ENCODE data around the gene SGTA. TPM values are rescaled to one million over a fixed set of nuclear protein-coding genes. Genes with fewer than 3 reads are reported as not detected.
"Not testable (repeated sequence)": the region's sequence is repeated elsewhere in the genome, so short reads cannot be mapped to it uniquely, and the experiment has no call there.

The SGTA gene
- total RNA-seq, 2 donors from 2014 or later, result 72.4 to 87.9 TPM

DNA sequence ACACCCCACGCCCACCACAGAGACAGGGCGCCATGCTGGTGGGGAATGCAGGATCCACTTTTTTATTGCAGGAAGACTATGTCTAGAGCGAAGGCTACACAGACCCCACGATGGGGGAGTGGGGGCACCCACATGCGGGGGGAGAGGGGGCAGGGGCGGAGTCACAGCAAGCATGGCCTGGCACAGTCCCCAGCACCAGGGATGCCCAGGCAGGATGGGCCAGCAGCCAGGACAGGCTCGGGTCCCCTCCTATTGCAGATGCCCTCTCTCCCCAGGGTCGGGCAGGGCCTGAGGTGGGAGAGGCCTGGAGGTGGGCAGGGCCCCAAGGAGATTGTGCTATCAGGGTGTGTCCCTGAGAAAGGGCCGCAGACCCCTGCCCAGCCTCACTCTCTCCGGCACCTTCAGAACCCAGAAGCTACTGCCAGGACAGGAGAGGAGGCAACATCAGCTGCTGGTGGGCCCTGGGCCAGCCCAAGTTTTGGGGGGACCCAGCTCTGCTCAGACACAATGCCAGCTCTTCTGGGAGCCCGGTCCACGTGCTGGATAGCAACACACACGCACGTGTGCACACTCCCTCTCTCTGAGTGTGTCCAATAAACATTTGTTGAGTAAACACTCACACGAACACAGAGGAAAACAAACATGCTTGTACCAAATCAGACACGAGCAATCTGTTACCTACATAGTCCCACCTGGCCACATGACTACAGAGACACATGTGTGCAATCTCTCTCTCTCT is 68.4 kb downstream of the SGTA start:
- no peak for DNase-seq (ENCODE audit: low spot score)
- Histone ChIP-seq H3K4me3 (no peak overlapping the region), H3K9me3 (no peaks in the 10 kb centered on the region), H3K27ac (no peak overlapping the region), H3K36me3 (no peaks in the 10 kb centered on the region), H3K4me1 (replicated peaks) (no peaks in the 10 kb centered on the region), H3K27me3 (replicated peaks; ENCODE audit: insufficient read depth) (no peaks in the 10 kb centered on the region)
- TF ChIP-seq, protein P1, sequence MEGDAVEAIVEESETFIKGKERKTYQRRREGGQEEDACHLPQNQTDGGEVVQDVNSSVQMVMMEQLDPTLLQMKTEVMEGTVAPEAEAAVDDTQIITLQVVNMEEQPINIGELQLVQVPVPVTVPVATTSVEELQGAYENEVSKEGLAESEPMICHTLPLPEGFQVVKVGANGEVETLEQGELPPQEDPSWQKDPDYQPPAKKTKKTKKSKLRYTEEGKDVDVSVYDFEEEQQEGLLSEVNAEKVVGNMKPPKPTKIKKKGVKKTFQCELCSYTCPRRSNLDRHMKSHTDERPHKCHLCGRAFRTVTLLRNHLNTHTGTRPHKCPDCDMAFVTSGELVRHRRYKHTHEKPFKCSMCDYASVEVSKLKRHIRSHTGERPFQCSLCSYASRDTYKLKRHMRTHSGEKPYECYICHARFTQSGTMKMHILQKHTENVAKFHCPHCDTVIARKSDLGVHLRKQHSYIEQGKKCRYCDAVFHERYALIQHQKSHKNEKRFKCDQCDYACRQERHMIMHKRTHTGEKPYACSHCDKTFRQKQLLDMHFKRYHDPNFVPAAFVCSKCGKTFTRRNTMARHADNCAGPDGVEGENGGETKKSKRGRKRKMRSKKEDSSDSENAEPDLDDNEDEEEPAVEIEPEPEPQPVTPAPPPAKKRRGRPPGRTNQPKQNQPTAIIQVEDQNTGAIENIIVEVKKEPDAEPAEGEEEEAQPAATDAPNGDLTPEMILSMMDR (IDR thresholded peaks at IDR 0.05), result no peak
- no peak for TF ChIP-seq POLR2A (IDR thresholded peaks at IDR 0.05)
- intact Hi-C loops (cut with DNase I), result no loop called here
- WGBS, result 79% methylated on average over 10 of the region's 16 CpGs

DNA sequence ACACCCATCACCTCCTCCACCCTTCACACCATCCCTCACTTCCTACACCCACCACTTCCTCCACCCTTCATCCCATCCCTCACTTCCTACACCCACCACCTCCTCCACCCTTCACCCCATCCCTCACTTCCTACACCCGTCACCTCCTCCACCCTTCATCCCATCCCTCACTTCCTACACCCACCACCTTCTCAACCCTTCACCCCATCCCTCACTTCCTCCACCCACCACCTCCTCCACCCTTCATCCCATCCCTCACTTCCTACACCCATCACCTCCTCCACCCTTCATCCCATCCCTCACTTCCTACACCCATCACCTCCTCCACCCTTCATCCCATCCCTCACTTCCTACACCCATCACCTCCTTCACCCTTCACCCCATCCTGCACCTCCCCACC is 69.0 kb downstream of the SGTA start:
- intact Hi-C loops (cut with DNase I); DNase-seq (ENCODE audit: low spot score); H3K4me1 ChIP-seq (replicated peaks); H3K4me3 ChIP-seq; H3K27me3 ChIP-seq (replicated peaks; ENCODE audit: insufficient read depth); H3K36me3 ChIP-seq; H3K27ac ChIP-seq; H3K9me3 ChIP-seq: not testable (repeated sequence)
- WGBS, result 93% methylated on average over 1 of the region's 1 CpG

DNA sequence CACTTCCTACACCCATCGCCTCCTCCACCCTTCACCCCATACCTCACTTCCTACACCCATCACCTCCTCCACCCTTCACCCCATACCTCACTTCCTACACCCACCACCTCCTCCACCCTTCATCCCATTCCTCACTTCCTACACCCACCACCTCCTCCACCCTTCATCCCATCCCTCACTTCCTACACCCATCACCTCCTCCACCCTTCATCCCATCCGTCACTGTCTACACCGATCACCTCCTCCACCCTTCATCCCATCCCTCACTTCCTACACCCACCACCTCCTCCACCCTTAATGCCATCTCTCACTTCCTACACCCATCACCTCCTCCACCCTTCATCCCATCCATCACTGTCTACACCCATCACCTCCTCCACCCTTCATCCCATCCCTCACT is 69.9 kb downstream of the SGTA start:
- intact Hi-C loops (cut with DNase I); H3K9me3 ChIP-seq; DNase-seq (ENCODE audit: low spot score); H3K4me1 ChIP-seq (replicated peaks); H3K4me3 ChIP-seq; H3K27ac ChIP-seq; H3K36me3 ChIP-seq; H3K27me3 ChIP-seq (replicated peaks; ENCODE audit: insufficient read depth): not testable (repeated sequence)
- 93% methylated on average over 3 of the region's 3 CpGs for WGBS

DNA sequence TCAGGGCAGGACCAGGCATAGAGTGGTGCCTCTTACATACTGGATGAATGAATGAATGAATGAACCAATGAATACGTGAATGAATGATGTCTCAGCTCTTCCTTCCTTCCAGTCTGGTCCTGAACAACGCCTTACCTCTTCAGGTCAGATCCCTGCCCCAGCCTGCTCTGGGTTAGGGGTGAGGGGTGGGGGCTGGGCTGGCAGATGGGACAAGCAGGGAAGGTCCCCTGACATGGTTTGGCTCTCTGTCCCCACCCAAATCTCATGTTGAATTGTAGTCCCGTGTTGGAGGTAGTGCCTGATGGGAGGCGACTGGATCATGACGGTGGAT is 71.2 kb downstream of the SGTA start:
- Histone ChIP-seq H3K4me3 (no peak overlapping the region), H3K4me1 (replicated peaks) (no peaks in the 10 kb centered on the region), H3K9me3 (no peaks in the 10 kb centered on the region), H3K27ac (no peak overlapping the region), H3K36me3 (no peaks in the 10 kb centered on the region), H3K27me3 (replicated peaks; ENCODE audit: insufficient read depth) (no peaks in the 10 kb centered on the region)
- no peak for TF ChIP-seq POLR2AphosphoS5 (IDR thresholded peaks at IDR 0.05)
- DNase-seq (ENCODE audit: low spot score), result no peak
- WGBS, result 72% methylated on average over 5 of the region's 5 CpGs
- intact Hi-C loops (cut with DNase I), result no loop called here

DNA sequence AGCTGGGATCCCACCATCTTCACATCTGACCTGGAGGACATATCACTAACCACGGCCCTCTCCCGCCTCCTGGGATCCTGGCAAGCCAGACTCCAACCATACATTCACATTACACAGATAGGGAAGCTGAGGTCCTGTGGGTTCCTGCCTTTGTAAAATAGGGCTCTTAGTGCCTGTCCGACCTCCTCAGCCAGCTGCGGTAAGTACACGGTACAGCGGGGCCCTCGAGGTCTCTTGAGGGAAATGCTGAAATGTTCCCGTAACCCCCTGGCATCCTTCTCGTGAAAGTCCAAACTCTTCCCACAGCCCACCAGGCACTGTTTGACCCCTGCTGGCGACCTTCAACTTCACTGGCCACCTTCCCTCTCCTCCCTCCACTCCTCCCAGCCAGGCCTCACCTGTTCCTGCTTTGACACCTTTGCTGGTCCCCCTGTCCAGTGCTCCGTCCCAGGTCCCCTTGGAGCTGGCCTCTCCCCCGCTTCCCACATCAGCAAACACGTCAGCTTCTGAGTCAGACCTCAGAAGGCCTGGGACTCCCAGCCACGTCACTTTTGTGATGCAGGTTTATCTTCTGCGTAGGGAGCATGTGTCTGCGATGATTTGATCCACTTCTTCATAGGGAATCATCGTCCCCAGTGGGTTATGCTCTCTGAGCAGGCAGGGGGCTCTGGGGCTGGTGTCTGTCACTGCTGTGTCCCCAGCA is 71.8 kb downstream of the SGTA start:
- Histone ChIP-seq H3K27me3 (replicated peaks; ENCODE audit: insufficient read depth) (no peaks in the 10 kb centered on the region), H3K27ac (no peak overlapping the region), H3K9me3 (no peaks in the 10 kb centered on the region), H3K4me3 (no peak overlapping the region), H3K4me1 (replicated peaks) (no peaks in the 10 kb centered on the region), H3K36me3 (no peaks in the 10 kb centered on the region)
- 62% methylated on average over 16 of the region's 17 CpGs for WGBS
- TF ChIP-seq POLR2A (IDR thresholded peaks at IDR 0.05) (no peak), POLR2AphosphoS5 (IDR thresholded peaks at IDR 0.05) (no peak)
- TF ChIP-seq, protein P1 (IDR thresholded peaks at IDR 0.05), result no peak
- intact Hi-C loops (cut with DNase I), result no loop called here
- DNase-seq (ENCODE audit: low spot score), result no peak

DNA sequence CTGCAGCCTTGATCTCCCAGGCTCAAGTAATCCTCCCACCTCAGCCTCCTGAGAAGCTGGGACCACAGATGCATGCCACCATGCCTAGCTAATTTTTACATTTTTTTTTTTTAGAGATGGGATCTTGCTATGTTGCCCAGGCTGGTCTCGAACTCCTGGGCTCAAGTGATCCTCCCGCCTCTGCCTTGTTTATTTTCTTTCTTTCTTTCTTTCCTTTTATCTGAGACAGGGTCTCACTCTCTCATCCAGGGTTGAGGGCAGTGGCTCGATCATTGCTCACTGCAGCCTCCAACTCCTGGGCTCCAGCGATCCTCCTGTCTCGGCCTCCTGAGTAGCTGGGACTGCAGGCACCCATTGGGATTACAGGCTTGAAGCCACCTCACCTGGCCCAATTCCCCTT is 76.8 kb downstream of the SGTA start:
- intact Hi-C loops (cut with DNase I), result no loop called here
- DNase-seq (ENCODE audit: low spot score), result no peak
- no peaks in the 10 kb centered on the region for H3K36me3 ChIP-seq
- WGBS, result 92% methylated on average over 5 of the region's 5 CpGs
- H3K4me1 ChIP-seq (replicated peaks), result peaks cover 6% of the 10 kb centered on the region
- TF ChIP-seq, protein P1 (IDR thresholded peaks at IDR 0.05), result no peak
- no peak for TF ChIP-seq POLR2AphosphoS5 (IDR thresholded peaks at IDR 0.05)
- TF ChIP-seq POLR2A (IDR thresholded peaks at IDR 0.05), result no peak
- no peak overlapping the region for H3K4me3 ChIP-seq
- no peaks in the 10 kb centered on the region for H3K27me3 ChIP-seq (replicated peaks; ENCODE audit: insufficient read depth)
- H3K9me3 ChIP-seq, result no peaks in the 10 kb centered on the region
- H3K27ac ChIP-seq, result no peak overlapping the region

Other genes starting within 250 kb of the SGTA start
- gene GNG7, start 80.6 kb downstream of the SGTA start, total RNA-seq, result 10 to 100 TPM in 1 of 2 donors, 1 to 10 TPM in 1; 8.7 to 22.9 TPM
- 10 to 100 TPM in 1 of 2 donors, 1 to 10 TPM in 1; 3.8 to 24.6 TPM for gene DIRAS1, start 61.9 kb downstream of the SGTA start, total RNA-seq
- 10 to 100 TPM; 46.6 to 67.9 TPM for gene SLC39A3, start 43.3 kb downstream of the SGTA start, total RNA-seq
- gene THOP1, start 2.2 kb upstream of the SGTA start, total RNA-seq, result 100 to 1,000 TPM; 119 to 132 TPM
- gene ZNF554, start 36.6 kb upstream of the SGTA start, total RNA-seq, result 1 to 10 TPM; 4.4 to 8.6 TPM
- gene ZNF555, start 58.2 kb upstream of the SGTA start, total RNA-seq, result 1 to 10 TPM; 5.0 to 6.9 TPM
- gene ZNF556, start 84.1 kb upstream of the SGTA start, total RNA-seq, result under 1 TPM in 1 of 2 donors, not detected in 1; 0.28 TPM
- gene ZNF57, start 117.7 kb upstream of the SGTA start, total RNA-seq, result 10 to 100 TPM in 1 of 2 donors, 1 to 10 TPM in 1; 4.8 to 10.7 TPM
- 1 to 10 TPM; 2.8 to 6.6 TPM for gene ZNF77, start 161.7 kb upstream of the SGTA start, total RNA-seq
- 1 to 10 TPM; 5.9 to 9.0 TPM for gene TLE6, start 194.3 kb upstream of the SGTA start, total RNA-seq
- 10 to 100 TPM; 61.9 to 82.1 TPM for gene TLE2, start 246.0 kb upstream of the SGTA start, total RNA-seq

Data from prostate gland (tissue), 2 donors.